Thyroid gland (tissue), 4 donors: Measurements from ENCODE around the gene PPP1R13B. TPM values are rescaled to one million over a fixed set of nuclear protein-coding genes. Genes with fewer than 3 reads are reported as not detected.

ENCODE experiments used
- DNase-seq, 2 donors: peaks; one replicate each; pipeline ENCODE4 v3.0.0-alpha.2; 2019
- H3K27ac ChIP-seq, 3 donors: fragments of 200-600 bp; sonication (generic); 1 replicate in 2 of 3; 2 replicates in 1 of 3; pipeline ENCODE4 v1.5.1; 2016 to 2019; ENCODE audit warnings: mild to moderate bottlenecking in 1 of 3, moderate library complexity in 1 of 3
- H3K27me3 ChIP-seq: fragments of 200-600 bp; sonication (generic); one replicate; pipeline ENCODE4 v1.5.1; 2019
- H3K36me3 ChIP-seq, 2 donors: fragments of 200-600 bp; sonication (generic); one replicate each; pipeline ENCODE4 v1.5.1; 2016 to 2019
- H3K4me1 ChIP-seq, 2 donors: fragments of 200-600 bp; sonication (generic); one replicate each; pipeline ENCODE4 v1.5.1; 2017 to 2019
- H3K4me3 ChIP-seq, 3 donors: fragments of 200-600 bp; sonication (generic); replicated peaks in 1 of 3; 1 replicate in 2 of 3; 2 replicates in 1 of 3; pipeline ENCODE4 v1.5.1; 2016; ENCODE audit warnings: mild to moderate bottlenecking in 1 of 3
- H3K9me3 ChIP-seq: fragments of 200-600 bp; sonication (generic); one replicate; pipeline ENCODE4 v1.5.1; 2017
- POLR2A ChIP-seq, 2 donors: fragments of 450-650 bp; IDR thresholded peaks; one replicate each; pipeline ENCODE4 v1.6.1; 2017; ENCODE audit warnings: antibody characterized with exemption in 2 of 2, mild to moderate bottlenecking in 2 of 2, moderate library complexity in 1 of 2
- WGBS, 2 donors: methylation state at CpG; one replicate each; pipeline ENCODE4 v1.1.5; 2017; 5-methylcytosine and 5-hydroxymethylcytosine counted together
- intact Hi-C: fragments of 100-400 bp; cut with DNase I; formaldehyde crosslinking; loops from one replicate; pipeline ENCODE4 v1.15.1; 2023
- total RNA-seq, 4 donors: library from RNA; depleted of rRNA; stranded (reverse); fragments of >200 nt; gene quantifications; one replicate each; pipeline ENCODE4 v1.2.3, GENCODE V29; 2016
- TF ChIP-seq, protein P1 (sequence below), 6 experiments: fragments of 200-600 bp in 3 of 6; fragments of 450-650 bp in 3 of 6; sonication (generic) in 3 of 6; IDR thresholded peaks; one replicate each; pipeline ENCODE4 v1.5.1; 2016 to 2019; ENCODE audit warnings: antibody characterized with exemption in 6 of 6, mild to moderate bottlenecking in 2 of 6, inconsistent platforms in 1 of 6, moderate library complexity in 1 of 6

Gene PPP1R13B
- total RNA-seq, 4 donors from 2014 or later, result 77.0 to 131 (median 81.8) TPM

DNA sequence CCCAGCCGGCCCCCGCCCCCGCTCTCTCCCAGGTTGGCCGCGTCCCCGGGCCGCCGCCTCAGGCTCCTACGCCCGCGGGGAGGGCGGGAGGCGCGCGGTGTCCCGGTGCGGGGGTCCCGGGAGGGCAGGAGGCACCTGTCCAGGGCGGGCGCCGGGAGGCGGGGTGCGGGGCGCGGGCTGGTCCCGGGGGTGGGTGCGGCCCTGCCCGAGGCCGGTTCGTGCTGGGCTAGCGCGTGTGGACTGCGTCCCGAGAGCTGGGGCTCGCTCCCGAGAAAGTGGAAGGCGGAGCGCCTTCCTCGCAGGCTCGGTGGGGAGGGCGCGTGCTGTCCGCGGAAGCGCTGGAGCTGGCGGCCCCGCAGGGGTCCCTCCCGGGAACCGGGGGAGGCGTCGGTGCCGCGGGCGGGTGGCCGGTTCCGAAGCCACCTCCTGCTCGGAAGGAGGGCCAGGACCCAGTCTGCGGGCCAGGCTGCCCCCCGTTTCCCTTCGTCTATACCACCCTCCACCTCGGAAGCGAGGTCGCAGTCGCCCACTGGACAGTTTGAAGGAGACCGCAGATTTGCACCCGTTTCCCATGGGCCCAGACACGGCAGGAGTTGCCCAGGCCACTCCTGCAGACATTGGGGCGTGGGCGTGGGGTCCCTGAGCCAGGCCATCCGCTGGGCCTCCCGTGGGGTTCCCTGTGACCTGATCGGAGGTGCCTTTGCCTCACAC is 131.1 kb downstream of the PPP1R13B start:
- Histone ChIP-seq H3K36me3 (no peaks in the 10 kb centered on the region), H3K4me3 (peak overlapping the region; percentile 52 to 83 (median 64)), H3K27me3 (no peaks in the 10 kb centered on the region), H3K9me3 (no peaks in the 10 kb centered on the region), H3K4me1 (peaks cover 35 to 46% of the 10 kb centered on the region in 2 donors), H3K27ac (peak overlapping the region in 1 of 3 donors; percentile 68)
- DNase-seq, result peak; percentile 48 to 51
- no peak for TF ChIP-seq POLR2A (IDR thresholded peaks at IDR 0.05)
- TF ChIP-seq, protein P1, sequence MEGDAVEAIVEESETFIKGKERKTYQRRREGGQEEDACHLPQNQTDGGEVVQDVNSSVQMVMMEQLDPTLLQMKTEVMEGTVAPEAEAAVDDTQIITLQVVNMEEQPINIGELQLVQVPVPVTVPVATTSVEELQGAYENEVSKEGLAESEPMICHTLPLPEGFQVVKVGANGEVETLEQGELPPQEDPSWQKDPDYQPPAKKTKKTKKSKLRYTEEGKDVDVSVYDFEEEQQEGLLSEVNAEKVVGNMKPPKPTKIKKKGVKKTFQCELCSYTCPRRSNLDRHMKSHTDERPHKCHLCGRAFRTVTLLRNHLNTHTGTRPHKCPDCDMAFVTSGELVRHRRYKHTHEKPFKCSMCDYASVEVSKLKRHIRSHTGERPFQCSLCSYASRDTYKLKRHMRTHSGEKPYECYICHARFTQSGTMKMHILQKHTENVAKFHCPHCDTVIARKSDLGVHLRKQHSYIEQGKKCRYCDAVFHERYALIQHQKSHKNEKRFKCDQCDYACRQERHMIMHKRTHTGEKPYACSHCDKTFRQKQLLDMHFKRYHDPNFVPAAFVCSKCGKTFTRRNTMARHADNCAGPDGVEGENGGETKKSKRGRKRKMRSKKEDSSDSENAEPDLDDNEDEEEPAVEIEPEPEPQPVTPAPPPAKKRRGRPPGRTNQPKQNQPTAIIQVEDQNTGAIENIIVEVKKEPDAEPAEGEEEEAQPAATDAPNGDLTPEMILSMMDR (IDR thresholded peaks at IDR 0.05), result no peak
- intact Hi-C loops, result loop anchor here (10.0 kb wide), 1 partner anchor 151 kb away; the partner anchor contains the start of genes BAG5 and COA8
- 12 to 21% methylated on average over 7 to 10 of the region's 72 CpGs for WGBS, 2 donors

DNA sequence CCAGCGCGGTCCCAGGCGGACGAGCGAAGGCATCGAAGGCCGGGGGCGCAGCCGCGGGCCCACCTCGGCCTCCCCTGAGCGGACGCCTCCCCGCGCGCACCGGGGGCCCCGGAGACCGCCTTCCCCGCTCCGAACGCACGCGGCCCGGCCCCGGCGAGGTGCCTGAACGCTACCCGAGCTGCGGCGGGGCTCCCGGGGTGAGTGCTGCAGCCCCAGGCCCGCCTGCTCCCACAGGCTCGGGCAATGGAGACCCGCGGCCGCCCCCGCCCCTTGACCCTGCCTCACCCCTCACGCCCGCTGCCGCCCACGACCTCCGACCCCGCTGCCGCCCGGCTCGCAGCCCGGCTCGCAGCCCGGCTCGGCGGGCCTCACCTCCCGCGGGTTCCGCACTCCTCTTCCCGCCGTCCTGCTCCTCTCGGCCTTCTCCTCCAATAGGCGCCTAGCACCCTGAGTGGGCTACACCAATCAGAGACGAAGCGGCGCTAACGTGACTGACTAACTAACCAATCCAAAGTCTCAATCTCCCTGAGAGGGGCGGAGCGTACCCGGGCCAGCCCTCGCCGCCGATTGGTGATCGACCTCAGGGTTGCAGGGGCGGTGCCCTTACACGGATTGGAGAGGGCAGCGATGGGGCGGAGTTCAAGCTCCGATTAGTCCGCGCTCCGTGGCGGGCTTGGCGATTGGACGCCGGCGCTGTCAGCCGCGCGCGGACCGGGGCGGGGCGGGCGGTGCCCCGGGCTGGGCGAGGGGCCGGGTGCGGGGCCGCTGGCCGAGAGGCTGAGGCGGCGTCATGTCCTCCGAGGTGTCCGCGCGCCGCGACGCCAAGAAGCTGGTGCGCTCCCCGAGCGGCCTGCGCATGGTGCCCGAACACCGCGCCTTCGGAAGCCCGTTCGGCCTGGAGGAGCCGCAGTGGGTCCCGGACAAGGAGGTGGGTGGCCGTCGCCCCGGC is 132.0 kb downstream of the PPP1R13B start, which contains the start of the genes XRCC3 and ZFYVE21:
Gene XRCC3 (minus strand): TSS at position 400 of the 949 bp plus-strand sequence. CDS start 4,364 bp downstream, outside the sequence.
Gene ZFYVE21 (plus strand): TSS at position 759 of the 949 bp plus-strand sequence. CDS start 32 bp downstream, at position 791.
- H3K27me3 ChIP-seq, result no peaks in the 10 kb centered on the region
- H3K4me1 ChIP-seq, result peaks cover 36 to 50% of the 10 kb centered on the region in 2 donors
- no peaks in the 10 kb centered on the region for H3K9me3 ChIP-seq
- TF ChIP-seq POLR2A (IDR thresholded peaks at IDR 0.05), result peak; percentile 84 to 93
- TF ChIP-seq, protein P1 (IDR thresholded peaks at IDR 0.05), result no peak
- intact Hi-C loops, result loop anchor here (10.0 kb wide), 1 partner anchor 151 kb away; the partner anchor contains the start of genes BAG5 and COA8
- peak within 1 kb of the TSS; percentile 52 to 83 (median 64) for H3K4me3 ChIP-seq
- DNase-seq, result peak; percentile 100
- H3K27ac ChIP-seq, result peak within 1 kb of the TSS in 1 of 3 donors; percentile 68
- no peaks in the 10 kb centered on the region for H3K36me3 ChIP-seq
- 1% methylated on average over 26 to 40 of the region's 121 CpGs for WGBS, 2 donors

DNA sequence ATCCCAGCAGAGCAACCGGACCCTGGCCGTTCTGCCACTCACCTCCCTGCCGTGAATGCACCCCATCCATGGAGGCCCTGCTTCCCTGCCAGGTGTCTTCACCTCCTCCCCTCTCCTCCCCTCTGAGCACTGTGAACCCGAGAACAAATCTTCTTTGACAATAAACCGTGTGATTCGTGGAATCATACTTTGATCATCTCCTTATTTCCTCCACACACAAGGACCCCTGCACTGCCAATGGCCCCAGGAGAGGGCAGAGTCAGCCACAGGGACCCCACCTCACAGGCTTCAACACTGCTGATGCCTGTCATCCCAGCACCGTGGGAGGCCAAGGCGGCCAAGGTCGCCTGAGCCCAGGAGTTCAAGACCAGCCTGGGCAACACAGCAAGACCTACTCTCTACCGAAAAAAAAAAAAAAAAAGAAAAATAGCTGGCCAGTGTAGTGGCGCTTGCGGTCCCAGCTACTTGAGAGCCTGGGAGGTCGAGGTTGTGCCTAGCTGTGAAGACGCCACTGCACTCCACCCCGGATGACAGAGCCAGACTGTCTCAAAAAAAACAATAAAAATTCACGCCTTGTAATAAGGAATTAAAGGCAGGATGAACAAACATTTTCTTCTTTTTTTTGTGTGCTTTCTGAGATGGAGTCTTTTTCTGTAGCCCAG is 133.2 kb downstream of the PPP1R13B start:
- Histone ChIP-seq H3K27ac (no peak overlapping the region), H3K4me1 (peaks cover 36 to 50% of the 10 kb centered on the region in 2 donors), H3K9me3 (no peaks in the 10 kb centered on the region), H3K27me3 (no peaks in the 10 kb centered on the region), H3K36me3 (no peaks in the 10 kb centered on the region), H3K4me3 (no peak overlapping the region)
- TF ChIP-seq, protein P1 (IDR thresholded peaks at IDR 0.05), result no peak
- TF ChIP-seq POLR2A (IDR thresholded peaks at IDR 0.05), result no peak
- no peak for DNase-seq
- 63 to 65% methylated on average over 16 of the region's 16 CpGs for WGBS, 2 donors
- intact Hi-C loops, result loop anchor here (10.0 kb wide), 1 partner anchor 149 kb away; the partner anchor contains the start of genes BAG5 and COA8

DNA sequence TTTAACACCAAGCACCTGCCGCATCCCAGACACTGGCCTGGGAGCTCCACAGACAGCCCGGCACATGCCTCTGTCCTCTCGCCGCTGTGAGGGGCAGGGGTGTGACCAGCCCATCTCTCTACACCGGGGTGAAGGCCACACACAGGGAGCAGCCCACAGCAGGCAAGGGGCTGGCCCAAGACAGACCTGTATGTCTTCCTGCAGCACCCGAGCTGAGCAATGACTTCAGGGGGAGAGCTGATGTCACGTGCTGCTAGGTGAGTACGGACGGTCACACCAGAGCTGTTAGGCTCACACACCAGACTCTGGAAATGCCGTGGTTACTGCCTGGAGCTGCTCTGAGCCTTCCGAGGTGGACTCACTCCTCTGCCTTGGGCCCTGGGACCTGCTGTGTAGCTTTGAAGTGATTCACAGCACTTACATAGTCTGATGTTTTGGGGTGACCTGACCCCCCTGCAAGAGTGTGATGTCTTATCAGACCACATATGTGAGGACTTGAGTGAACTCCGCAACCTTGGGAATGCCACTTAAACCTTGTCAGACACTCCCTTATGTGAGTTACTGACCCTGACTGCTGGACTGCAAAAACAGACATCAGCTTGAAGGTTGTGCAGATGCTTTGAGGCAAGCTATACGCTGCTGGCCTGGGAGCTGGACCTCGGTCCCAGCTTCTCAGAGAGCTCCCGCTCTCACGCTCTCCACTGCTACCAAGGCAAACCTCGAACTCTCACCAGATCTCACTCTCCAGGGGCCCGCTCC is 133.9 kb downstream of the PPP1R13B start:
- Histone ChIP-seq H3K36me3 (no peaks in the 10 kb centered on the region), H3K27me3 (no peaks in the 10 kb centered on the region), H3K4me1 (peaks cover 36 to 47% of the 10 kb centered on the region in 2 donors), H3K27ac (peak overlapping the region in 1 of 3 donors; percentile 77), H3K4me3 (no peak overlapping the region), H3K9me3 (no peaks in the 10 kb centered on the region)
- DNase-seq, result no peak
- TF ChIP-seq POLR2A (IDR thresholded peaks at IDR 0.05), result no peak
- TF ChIP-seq, protein P1 (IDR thresholded peaks at IDR 0.05), result no peak
- WGBS, 2 donors, result 80 to 93% methylated on average over 10 to 13 of the region's 18 CpGs
- intact Hi-C loops, result loop anchor here (10.0 kb wide), 1 partner anchor 149 kb away; the partner anchor contains the start of genes BAG5 and COA8
